HepG2 (cell line): ENCODE measurements around the gene FNDC3B. TPM values are rescaled to one million over a fixed set of nuclear protein-coding genes. Genes with fewer than 3 reads are reported as not detected.
A peak's percentile ranks its signal among the peaks of the same experiment; 100 is the strongest.

Experiments used
- BRCA1 ChIP-seq: sonication (generic); formaldehyde crosslinking; IDR thresholded peaks from 2 replicates; pipeline ENCODE4 v1.4.0; 2020; ENCODE audit warnings: missing genetic modification reagents
- DNMT3B ChIP-seq: conservative IDR thresholded peaks from 2 replicates; pipeline ENCODE4 v1.6.1; 2016; ENCODE audit warnings: missing biosample characterization, control low read depth
- GLI4 ChIP-seq: sonication (generic); formaldehyde crosslinking; IDR thresholded peaks from 2 replicates; pipeline ENCODE4 v1.5.1; 2020; ENCODE audit warnings: missing genetic modification reagents, mild to moderate bottlenecking, moderate library complexity, borderline replicate concordance
- KAT7 ChIP-seq: IDR thresholded peaks from 2 replicates; pipeline ENCODE4 v1.6.1; 2018; ENCODE audit warnings: borderline replicate concordance, missing compliant biosample characterization
- NFIC ChIP-seq: IDR thresholded peaks from 2 replicates; pipeline ENCODE4 v1.6.1; 2012; ENCODE audit warnings: mild to moderate bottlenecking, low read length, inconsistent platforms
- NR2C2 ChIP-seq: sonication (generic); formaldehyde crosslinking; IDR thresholded peaks from 2 replicates; pipeline ENCODE4 v1.4.0; 2020; ENCODE audit warnings: missing genetic modification reagents, mild to moderate bottlenecking, moderate library complexity, borderline replicate concordance
- NR2F6 ChIP-seq, 2 experiments: IDR thresholded peaks; 2 replicates each; pipeline ENCODE4 v1.6.1; 2016; ENCODE audit warnings: antibody characterized with exemption in 1 of 2, mild to moderate bottlenecking in 1 of 2
- POLR2AphosphoS5 ChIP-seq: IDR thresholded peaks from 2 replicates; pipeline ENCODE4 v1.6.1; 2012; ENCODE audit warnings: low read depth, low read length
- SOX6 ChIP-seq, 2 experiments: fragments of 450-650 bp in 1 of 2; sonication (generic) in 1 of 2; formaldehyde crosslinking in 1 of 2; IDR thresholded peaks; 2 replicates each; pipeline versions ENCODE4 v1.4.0 to v1.6.1; 2017 to 2020; ENCODE audit warnings: antibody characterized with exemption in 1 of 2, mild to moderate bottlenecking in 1 of 2, missing genetic modification reagents in 1 of 2
- polyA plus RNA-seq, 8 experiments: library from polyadenylated mRNA; depleted of rRNA in 3 of 8; stranded (reverse) in 7 of 8; unstranded in 1 of 8; fragments of >200 nt; fragmentation: Illumina TruSeq in 4 of 8; extraction: Trizol in 4 of 8; gene quantifications; 2 replicates each; pipeline versions ENCODE4 v1.2.1 to v1.2.3, GENCODE V29; 2011 to 2016; ENCODE audit warnings: low read depth in 4 of 8, missing spikeins in 1 of 8, mixed read lengths in 1 of 8; ENCODE audit not compliant: insufficient read depth in 1 of 8
- total RNA-seq, 5 experiments: library from RNA; depleted of rRNA; stranded (reverse); fragments of >200 nt; fragmentation: Illumina TruSeq; extraction: Trizol; gene quantifications; 2 replicates each; pipeline ENCODE4 v1.2.3, GENCODE V29; 2016; ENCODE audit warnings: low read depth in 1 of 5
- TF ChIP-seq, protein P1 (sequence below): sonication (generic); formaldehyde crosslinking; IDR thresholded peaks from 2 replicates; pipeline ENCODE4 v1.5.0; 2020; ENCODE audit warnings: mild to moderate bottlenecking, missing genetic modification reagents
- TF ChIP-seq, protein P2 (sequence below): sonication (generic); formaldehyde crosslinking; IDR thresholded peaks from 2 replicates; pipeline ENCODE4 v1.5.0; 2020; ENCODE audit warnings: mild to moderate bottlenecking, missing genetic modification reagents
- TF ChIP-seq, protein P3 (sequence below): sonication (generic); formaldehyde crosslinking; IDR thresholded peaks from 2 replicates; pipeline ENCODE4 v1.4.0; 2020; ENCODE audit warnings: missing genetic modification reagents
- TF ChIP-seq, protein P4 (sequence below), 2 experiments: fragments of 450-650 bp in 1 of 2; sonication (generic) in 1 of 2; formaldehyde crosslinking; IDR thresholded peaks; 2 replicates each; pipeline versions ENCODE4 v1.5.0 to v1.8.0; 2020 to 2022; ENCODE audit warnings: mild to moderate bottlenecking in 1 of 2, missing genetic modification reagents in 1 of 2
- TF ChIP-seq, protein P5 (sequence below): IDR thresholded peaks from 2 replicates; pipeline ENCODE4 v1.6.1; 2016; ENCODE audit warnings: missing biosample characterization, missing genetic modification reagents, low read depth
- TF ChIP-seq, protein P6 (sequence below): sonication (generic); formaldehyde crosslinking; conservative IDR thresholded peaks from 2 replicates; pipeline ENCODE4 v1.4.0; 2020; ENCODE audit warnings: mild to moderate bottlenecking, missing genetic modification reagents, moderate library complexity

The FNDC3B gene
- total and polyA plus RNA-seq, 2 of the 13 experiments (the other 11 are each of a cell fraction or from before 2014, with no cell fraction given): 74.8 to 103 TPM

DNA sequence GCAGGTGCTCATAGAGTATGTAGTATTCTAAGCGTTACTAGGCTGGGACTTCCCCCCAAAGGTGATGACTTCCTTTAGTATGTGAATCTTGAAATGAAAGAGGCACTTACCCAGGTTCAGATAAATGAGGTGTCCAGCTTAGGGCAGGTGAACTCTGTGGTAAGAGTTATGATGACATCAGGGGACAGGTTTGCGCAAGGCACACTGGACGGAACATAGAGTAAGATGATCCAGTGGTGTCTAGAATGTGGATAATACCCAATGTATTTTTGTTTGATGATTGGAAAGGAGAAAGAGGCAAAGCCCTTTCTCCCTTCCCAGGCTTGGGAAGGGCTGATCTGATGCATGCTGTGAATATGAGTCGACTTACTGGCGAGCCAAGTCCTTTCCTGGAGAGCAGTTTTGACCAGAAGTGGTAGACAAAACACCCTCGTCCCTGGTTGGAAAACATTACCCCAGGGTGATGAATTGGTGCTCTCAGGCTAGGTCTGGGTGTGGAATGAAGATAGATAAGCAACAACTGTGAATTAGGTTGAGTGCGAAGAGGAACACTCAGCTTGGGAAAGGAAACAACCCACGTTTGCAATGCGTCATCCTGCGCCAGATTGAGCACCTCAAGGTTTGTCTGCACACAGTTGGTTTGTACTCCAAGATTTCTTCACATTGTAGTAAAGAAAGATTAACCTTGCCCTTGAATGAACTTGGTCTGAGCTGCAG is 284.7 kb downstream of the FNDC3B start (continued):
- TF ChIP-seq, protein P1, sequence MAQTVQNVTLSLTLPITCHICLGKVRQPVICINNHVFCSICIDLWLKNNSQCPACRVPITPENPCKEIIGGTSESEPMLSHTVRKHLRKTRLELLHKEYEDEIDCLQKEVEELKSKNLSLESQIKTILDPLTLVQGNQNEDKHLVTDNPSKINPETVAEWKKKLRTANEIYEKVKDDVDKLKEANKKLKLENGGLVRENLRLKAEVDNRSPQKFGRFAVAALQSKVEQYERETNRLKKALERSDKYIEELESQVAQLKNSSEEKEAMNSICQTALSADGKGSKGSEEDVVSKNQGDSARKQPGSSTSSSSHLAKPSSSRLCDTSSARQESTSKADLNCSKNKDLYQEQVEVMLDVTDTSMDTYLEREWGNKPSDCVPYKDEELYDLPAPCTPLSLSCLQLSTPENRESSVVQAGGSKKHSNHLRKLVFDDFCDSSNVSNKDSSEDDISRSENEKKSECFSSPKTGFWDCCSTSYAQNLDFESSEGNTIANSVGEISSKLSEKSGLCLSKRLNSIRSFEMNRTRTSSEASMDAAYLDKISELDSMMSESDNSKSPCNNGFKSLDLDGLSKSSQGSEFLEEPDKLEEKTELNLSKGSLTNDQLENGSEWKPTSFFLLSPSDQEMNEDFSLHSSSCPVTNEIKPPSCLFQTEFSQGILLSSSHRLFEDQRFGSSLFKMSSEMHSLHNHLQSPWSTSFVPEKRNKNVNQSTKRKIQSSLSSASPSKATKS: no peak
- no peak for TF ChIP-seq NFIC
- no peak for TF ChIP-seq KAT7 (CRISPR knock-in tag)
- TF ChIP-seq, protein P2, sequence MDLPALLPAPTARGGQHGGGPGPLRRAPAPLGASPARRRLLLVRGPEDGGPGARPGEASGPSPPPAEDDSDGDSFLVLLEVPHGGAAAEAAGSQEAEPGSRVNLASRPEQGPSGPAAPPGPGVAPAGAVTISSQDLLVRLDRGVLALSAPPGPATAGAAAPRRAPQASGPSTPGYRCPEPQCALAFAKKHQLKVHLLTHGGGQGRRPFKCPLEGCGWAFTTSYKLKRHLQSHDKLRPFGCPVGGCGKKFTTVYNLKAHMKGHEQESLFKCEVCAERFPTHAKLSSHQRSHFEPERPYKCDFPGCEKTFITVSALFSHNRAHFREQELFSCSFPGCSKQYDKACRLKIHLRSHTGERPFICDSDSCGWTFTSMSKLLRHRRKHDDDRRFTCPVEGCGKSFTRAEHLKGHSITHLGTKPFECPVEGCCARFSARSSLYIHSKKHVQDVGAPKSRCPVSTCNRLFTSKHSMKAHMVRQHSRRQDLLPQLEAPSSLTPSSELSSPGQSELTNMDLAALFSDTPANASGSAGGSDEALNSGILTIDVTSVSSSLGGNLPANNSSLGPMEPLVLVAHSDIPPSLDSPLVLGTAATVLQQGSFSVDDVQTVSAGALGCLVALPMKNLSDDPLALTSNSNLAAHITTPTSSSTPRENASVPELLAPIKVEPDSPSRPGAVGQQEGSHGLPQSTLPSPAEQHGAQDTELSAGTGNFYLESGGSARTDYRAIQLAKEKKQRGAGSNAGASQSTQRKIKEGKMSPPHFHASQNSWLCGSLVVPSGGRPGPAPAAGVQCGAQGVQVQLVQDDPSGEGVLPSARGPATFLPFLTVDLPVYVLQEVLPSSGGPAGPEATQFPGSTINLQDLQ: no peak
- no peak for TF ChIP-seq SOX6 (IDR thresholded peaks at IDR 0.05)
- 0 out of 2 replicates have a peak, but pooled peaks have one; percentile 10 for TF ChIP-seq SOX6 (CRISPR knock-in tag; IDR thresholded peaks at IDR 0.05)
- TF ChIP-seq, protein P3, sequence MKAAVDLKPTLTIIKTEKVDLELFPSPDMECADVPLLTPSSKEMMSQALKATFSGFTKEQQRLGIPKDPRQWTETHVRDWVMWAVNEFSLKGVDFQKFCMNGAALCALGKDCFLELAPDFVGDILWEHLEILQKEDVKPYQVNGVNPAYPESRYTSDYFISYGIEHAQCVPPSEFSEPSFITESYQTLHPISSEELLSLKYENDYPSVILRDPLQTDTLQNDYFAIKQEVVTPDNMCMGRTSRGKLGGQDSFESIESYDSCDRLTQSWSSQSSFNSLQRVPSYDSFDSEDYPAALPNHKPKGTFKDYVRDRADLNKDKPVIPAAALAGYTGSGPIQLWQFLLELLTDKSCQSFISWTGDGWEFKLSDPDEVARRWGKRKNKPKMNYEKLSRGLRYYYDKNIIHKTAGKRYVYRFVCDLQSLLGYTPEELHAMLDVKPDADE (CRISPR knock-in tag): no peak
- peak; percentile 31; the same call in 1 of the 2 replicates for TF ChIP-seq POLR2AphosphoS5
- TF ChIP-seq BRCA1 (CRISPR knock-in tag): no peak
- TF ChIP-seq NR2C2 (CRISPR knock-in tag): no peak
- TF ChIP-seq GLI4: no peak
- TF ChIP-seq, protein P4, sequence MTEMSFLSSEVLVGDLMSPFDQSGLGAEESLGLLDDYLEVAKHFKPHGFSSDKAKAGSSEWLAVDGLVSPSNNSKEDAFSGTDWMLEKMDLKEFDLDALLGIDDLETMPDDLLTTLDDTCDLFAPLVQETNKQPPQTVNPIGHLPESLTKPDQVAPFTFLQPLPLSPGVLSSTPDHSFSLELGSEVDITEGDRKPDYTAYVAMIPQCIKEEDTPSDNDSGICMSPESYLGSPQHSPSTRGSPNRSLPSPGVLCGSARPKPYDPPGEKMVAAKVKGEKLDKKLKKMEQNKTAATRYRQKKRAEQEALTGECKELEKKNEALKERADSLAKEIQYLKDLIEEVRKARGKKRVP (CRISPR knock-in tag; IDR thresholded peaks at IDR 0.05): peak in 1 of 2 experiments; percentile 96; a peak in 2 of 4 replicates
- no peak for TF ChIP-seq NR2F6 (IDR thresholded peaks at IDR 0.05)
- no peak for TF ChIP-seq NR2F6 (CRISPR knock-in tag; IDR thresholded peaks at IDR 0.05)
- no peak for TF ChIP-seq DNMT3B (CRISPR knock-in tag)
- TF ChIP-seq, protein P5, sequence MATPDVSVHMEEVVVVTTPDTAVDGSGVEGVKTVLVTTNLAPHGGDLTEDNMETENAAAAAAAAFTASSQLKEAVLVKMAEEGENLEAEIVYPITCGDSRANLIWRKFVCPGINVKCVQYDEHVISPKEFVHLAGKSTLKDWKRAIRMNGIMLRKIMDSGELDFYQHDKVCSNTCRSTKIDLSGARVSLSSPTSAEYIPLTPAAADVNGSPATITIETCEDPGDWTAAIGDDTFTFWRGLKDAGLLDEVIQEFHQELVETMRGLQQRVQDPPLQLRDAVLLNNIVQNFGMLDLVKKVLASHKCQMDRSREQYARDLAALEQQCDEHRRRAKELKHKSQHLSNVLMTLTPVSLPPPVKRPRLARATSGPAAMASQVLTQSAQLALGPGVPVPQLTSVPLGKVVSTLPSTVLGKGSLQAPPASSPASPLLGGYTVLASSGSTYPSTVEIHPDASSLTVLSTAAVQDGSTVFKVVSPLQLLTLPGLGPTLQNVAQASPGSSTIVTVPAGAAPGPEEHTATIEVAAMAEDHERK (CRISPR knock-in tag): no peak
- TF ChIP-seq, protein P6, sequence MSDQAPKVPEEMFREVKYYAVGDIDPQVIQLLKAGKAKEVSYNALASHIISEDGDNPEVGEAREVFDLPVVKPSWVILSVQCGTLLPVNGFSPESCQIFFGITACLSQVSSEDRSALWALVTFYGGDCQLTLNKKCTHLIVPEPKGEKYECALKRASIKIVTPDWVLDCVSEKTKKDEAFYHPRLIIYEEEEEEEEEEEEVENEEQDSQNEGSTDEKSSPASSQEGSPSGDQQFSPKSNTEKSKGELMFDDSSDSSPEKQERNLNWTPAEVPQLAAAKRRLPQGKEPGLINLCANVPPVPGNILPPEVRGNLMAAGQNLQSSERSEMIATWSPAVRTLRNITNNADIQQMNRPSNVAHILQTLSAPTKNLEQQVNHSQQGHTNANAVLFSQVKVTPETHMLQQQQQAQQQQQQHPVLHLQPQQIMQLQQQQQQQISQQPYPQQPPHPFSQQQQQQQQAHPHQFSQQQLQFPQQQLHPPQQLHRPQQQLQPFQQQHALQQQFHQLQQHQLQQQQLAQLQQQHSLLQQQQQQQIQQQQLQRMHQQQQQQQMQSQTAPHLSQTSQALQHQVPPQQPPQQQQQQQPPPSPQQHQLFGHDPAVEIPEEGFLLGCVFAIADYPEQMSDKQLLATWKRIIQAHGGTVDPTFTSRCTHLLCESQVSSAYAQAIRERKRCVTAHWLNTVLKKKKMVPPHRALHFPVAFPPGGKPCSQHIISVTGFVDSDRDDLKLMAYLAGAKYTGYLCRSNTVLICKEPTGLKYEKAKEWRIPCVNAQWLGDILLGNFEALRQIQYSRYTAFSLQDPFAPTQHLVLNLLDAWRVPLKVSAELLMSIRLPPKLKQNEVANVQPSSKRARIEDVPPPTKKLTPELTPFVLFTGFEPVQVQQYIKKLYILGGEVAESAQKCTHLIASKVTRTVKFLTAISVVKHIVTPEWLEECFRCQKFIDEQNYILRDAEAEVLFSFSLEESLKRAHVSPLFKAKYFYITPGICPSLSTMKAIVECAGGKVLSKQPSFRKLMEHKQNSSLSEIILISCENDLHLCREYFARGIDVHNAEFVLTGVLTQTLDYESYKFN: no peak
